Measurements from ENCODE around the gene ATP6V1B1. TPM values are rescaled to one million over a fixed set of nuclear protein-coding genes. Genes with fewer than 3 reads are reported as not detected.

Gene ATP6V1B1
- not detected in 2 replicates for total RNA-seq

DNA sequence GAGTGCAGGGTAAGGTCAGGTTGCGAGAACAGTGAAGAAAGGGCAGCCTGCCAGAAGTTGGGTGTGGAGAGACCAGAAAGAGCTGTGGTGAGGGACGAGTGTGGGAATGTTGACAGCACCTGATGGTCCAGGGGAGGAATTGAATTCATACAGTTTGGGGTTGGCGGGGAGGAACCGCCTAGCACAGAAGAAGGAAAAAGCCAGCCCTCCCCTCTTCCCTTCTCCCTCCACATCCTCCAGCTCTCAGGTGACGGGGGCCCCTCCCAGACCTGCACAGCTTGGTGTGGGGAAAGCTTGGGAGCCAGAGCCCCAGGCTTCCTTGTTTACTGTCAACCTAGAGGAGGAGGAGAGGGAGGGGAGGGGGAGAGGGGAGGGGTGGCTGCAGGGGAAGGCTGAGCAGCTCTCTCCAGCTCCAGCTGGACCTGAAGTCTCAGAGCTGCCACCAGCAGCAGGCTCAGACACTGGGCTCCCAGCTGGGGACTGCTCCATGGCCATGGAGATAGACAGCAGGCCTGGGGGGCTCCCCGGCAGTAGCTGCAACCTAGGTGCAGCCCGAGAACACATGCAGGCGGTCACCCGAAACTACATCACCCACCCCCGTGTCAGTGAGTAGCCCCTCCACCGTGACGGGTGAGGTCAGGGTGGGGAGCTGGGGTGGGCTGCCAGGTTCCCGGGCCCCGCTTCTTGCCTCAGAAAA lies at the start of gene ATP6V1B1:
TSS of gene ATP6V1B1 (plus strand) at position 433 of the 697 bp plus-strand sequence. CDS start at position 488, 55 bp downstream.

DNA sequence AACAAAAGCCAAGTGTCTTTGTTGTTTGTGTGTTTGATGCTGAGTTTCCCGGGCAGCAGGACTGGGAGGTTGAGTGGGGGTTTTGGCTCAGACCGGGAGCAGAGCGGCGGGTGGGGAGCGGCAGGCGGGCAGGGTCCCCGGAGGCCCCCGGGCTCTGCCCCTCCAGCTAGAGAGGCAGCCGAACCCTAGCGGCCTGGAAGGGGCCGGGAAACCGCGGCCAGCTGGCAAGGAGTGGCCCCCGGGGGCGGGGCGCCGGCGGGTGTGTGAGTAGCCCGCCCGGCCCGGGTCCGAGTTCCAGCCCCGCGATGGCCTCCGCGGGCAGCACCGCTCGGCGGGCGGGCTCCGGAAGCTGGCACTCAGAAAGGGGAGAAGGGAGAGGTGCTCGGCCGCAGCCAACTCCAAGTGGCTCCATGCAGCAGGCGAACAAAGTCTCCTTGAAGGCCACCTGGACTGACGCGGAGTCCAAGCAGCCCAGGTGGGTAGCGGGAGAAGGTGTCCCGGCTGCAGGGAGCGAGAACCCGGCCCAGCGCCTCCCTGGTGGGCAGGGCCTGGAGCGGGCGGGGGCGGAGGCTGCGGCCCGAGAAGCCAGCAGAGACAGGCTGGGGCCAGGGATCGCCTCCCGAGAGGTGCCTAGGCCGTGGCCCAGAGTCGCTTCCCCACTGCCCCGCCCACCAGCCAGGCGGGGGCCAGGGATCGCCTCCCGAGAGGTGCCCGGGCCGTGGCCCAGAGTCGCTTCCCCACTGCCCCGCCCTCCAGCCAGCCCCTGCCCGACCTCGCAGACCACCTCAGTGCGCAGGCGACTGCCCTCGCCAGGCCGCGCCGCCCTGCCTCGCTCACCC lies 42.9 kb downstream of the ATP6V1B1 start, which contains the start of gene ANKRD53:
TSS of gene ANKRD53 (plus strand) at position 290 of the 839 bp plus-strand sequence. CDS start at position 306, 16 bp downstream.

DNA sequence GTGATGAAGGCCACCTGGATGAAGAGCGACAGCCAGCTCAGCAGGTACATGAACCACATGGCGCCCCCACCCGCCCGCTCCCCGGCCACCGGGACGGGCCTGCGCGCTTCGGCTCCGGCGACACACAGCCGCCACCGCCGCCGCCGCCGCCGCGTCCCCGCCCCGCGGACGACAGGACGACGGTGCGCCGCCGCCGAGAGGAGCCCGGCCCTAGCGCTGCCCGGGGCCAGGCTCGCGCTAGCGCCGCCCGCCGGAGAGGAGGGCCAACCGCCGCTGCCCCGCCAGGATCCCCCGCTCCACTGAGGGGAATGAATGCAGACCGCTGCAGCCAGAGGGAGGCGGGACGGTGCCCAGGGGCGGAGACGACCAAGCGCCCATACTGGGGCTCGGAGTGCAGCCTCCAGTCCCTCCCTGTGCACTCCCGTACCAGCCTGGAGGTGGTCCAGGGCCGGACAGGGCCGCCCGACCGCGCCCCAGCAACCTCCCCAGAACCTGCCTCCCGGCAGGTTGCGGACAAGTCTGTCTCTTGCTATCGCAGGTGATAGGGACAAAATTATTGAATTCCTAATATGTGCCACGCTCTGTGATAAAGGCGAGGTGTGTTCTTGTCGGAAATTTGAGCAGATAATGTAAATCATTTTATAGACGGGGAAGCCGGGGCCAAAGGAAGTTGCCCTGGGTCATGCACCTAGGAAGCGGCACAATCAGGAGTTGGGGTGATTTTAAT lies 59.2 kb downstream of the ATP6V1B1 start, which contains the start of gene TEX261:
TSS of gene TEX261 (minus strand) at position 175 of the 727 bp plus-strand sequence. CDS start at position 59, 116 bp downstream.

Small RNAs within 50 kb of the gene (small RNA-seq; reads per million reads assigned to genes)
- not detected for gene RF02272
- not detected for gene RN7SL160P

Other genes starting within 250 kb of the ATP6V1B1 start
- gene ADD2, start 167.7 kb upstream of the ATP6V1B1 start, total RNA-seq = not detected in 2 replicates
- not detected in 2 replicates for gene FIGLA, start 145.3 kb upstream of the ATP6V1B1 start, total RNA-seq
- gene CLEC4F, start 115.3 kb upstream of the ATP6V1B1 start, total RNA-seq = not detected in 2 replicates
- not detected in 2 replicates for gene CD207, start 100.1 kb upstream of the ATP6V1B1 start, total RNA-seq
- 0.39 and 0.76 TPM in 2 replicates for gene VAX2, start 35.3 kb upstream of the ATP6V1B1 start, total RNA-seq
- gene ANKRD53, start 42.7 kb downstream of the ATP6V1B1 start, total RNA-seq = 0.65 and 1.6 TPM in 2 replicates
- 14.9 and 29.6 TPM in 2 replicates for gene TEX261, start 59.0 kb downstream of the ATP6V1B1 start, total RNA-seq
- 71.1 and 76.9 TPM in 2 replicates for gene NAGK, start 132.7 kb downstream of the ATP6V1B1 start, total RNA-seq
- 13.6 and 29.8 TPM in 2 replicates for gene MCEE, start 194.3 kb downstream of the ATP6V1B1 start, total RNA-seq
- gene MPHOSPH10, start 194.7 kb downstream of the ATP6V1B1 start, total RNA-seq = 14.9 and 21.6 TPM in 2 replicates

All from placental epithelial cell (primary cell).